ENCODE data around the gene DPYSL4. TPM values are rescaled to one million over a fixed set of nuclear protein-coding genes. Genes with fewer than 3 reads are reported as not detected.

DPYSL4 gene
- total RNA-seq, 1 experiment from 2014 or later: not detected

GRCh38 chr10:132204078-132204780 lies 17.5 kb downstream of the DPYSL4 start:
- Mint-ChIP-seq H3K27me3 (ENCODE audit: unreplicated experiment) (no peaks in the 10 kb centered on the region), H3K4me1 (ENCODE audit: low read depth, unreplicated experiment) (no peaks in the 10 kb centered on the region), H3K27ac (ENCODE audit: unreplicated experiment) (no peak overlapping the region), H3K9me3 (ENCODE audit: low read depth, unreplicated experiment) (no peaks in the 10 kb centered on the region), H3K4me3 (ENCODE audit: low read depth, unreplicated experiment) (no peak overlapping the region), H3K36me3 (ENCODE audit: insufficient read depth, unreplicated experiment) (no peaks in the 10 kb centered on the region)
- no TSS peak for BruUV-seq (replicated peaks)
- no peak for DNase-seq
- TF ChIP-seq, protein P1, sequence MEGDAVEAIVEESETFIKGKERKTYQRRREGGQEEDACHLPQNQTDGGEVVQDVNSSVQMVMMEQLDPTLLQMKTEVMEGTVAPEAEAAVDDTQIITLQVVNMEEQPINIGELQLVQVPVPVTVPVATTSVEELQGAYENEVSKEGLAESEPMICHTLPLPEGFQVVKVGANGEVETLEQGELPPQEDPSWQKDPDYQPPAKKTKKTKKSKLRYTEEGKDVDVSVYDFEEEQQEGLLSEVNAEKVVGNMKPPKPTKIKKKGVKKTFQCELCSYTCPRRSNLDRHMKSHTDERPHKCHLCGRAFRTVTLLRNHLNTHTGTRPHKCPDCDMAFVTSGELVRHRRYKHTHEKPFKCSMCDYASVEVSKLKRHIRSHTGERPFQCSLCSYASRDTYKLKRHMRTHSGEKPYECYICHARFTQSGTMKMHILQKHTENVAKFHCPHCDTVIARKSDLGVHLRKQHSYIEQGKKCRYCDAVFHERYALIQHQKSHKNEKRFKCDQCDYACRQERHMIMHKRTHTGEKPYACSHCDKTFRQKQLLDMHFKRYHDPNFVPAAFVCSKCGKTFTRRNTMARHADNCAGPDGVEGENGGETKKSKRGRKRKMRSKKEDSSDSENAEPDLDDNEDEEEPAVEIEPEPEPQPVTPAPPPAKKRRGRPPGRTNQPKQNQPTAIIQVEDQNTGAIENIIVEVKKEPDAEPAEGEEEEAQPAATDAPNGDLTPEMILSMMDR (IDR thresholded peaks at IDR 0.05; ENCODE audit: unreplicated experiment): no peak
- CTCF ChIA-PET: no interaction called here
- intact Hi-C loops (cut with micrococcal nuclease; ENCODE audit: unreplicated experiment): no loop called here

GRCh38 chr10:132204781-132205473 lies 18.2 kb downstream of the DPYSL4 start:
- Mint-ChIP-seq H3K36me3 (ENCODE audit: insufficient read depth, unreplicated experiment) (no peaks in the 10 kb centered on the region), H3K4me3 (ENCODE audit: low read depth, unreplicated experiment) (no peak overlapping the region), H3K4me1 (ENCODE audit: low read depth, unreplicated experiment) (no peaks in the 10 kb centered on the region), H3K27ac (ENCODE audit: unreplicated experiment) (no peak overlapping the region), H3K27me3 (ENCODE audit: unreplicated experiment) (no peaks in the 10 kb centered on the region), H3K9me3 (ENCODE audit: low read depth, unreplicated experiment) (no peaks in the 10 kb centered on the region)
- no TSS peak for BruUV-seq (replicated peaks)
- no peak for DNase-seq
- CTCF ChIA-PET: no interaction called here
- intact Hi-C loops (cut with micrococcal nuclease; ENCODE audit: unreplicated experiment): no loop called here
- TF ChIP-seq, protein P1 (IDR thresholded peaks at IDR 0.05; ENCODE audit: unreplicated experiment): no peak

- Mint-ChIP-seq H3K4me1 (ENCODE audit: low read depth, unreplicated experiment) (no peaks in the 10 kb centered on the region), H3K27ac (ENCODE audit: unreplicated experiment) (no peak overlapping the region), H3K4me3 (ENCODE audit: low read depth, unreplicated experiment) (no peak overlapping the region), H3K36me3 (ENCODE audit: insufficient read depth, unreplicated experiment) (no peaks in the 10 kb centered on the region), H3K27me3 (ENCODE audit: unreplicated experiment) (no peaks in the 10 kb centered on the region), H3K9me3 (ENCODE audit: low read depth, unreplicated experiment) (no peaks in the 10 kb centered on the region)
- no TSS peak for BruUV-seq (replicated peaks)
- CTCF ChIA-PET: interaction anchor here (0.7 kb wide), 1 partner anchor 12 kb away, joined by 3 read pairs; no protein-coding TSS in a partner anchor
- TF ChIP-seq, protein P1 (IDR thresholded peaks at IDR 0.05; ENCODE audit: unreplicated experiment): no peak
- intact Hi-C loops (cut with micrococcal nuclease; ENCODE audit: unreplicated experiment): no loop called here
- no peak for DNase-seq
Measured at GRCh38 chr10:132205650-132206376, 19.1 kb downstream of the DPYSL4 start.

DNA sequence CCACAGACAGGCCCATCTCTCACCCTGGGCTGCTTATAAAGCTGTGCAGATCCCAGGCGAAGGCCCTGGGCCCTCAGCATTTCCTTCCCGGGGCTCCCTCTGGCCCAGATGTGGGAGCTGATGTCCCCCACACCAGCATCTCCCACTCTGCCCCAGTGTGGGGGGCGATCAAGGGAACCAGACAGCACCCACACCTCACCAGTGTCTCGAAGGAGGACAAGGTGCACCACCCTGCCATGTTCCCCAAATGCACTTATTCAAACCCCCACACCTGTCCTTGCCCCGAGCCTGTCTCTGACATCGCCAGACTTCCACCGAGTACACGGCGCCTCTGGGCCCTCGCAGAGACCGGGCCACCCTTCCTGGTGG lies 19.6 kb downstream of the DPYSL4 start:
- H3K9me3 Mint-ChIP-seq (ENCODE audit: low read depth, unreplicated experiment): no peaks in the 10 kb centered on the region
- intact Hi-C loops (cut with micrococcal nuclease; ENCODE audit: unreplicated experiment): no loop called here
- no TSS peak for BruUV-seq (replicated peaks)
- H3K4me1 Mint-ChIP-seq (ENCODE audit: low read depth, unreplicated experiment): no peaks in the 10 kb centered on the region
- CTCF ChIA-PET: interaction anchor here (0.7 kb wide), 1 partner anchor 12 kb away, joined by 3 read pairs; no protein-coding TSS in a partner anchor
- no peak overlapping the region for H3K27ac Mint-ChIP-seq (ENCODE audit: unreplicated experiment)
- no peak overlapping the region for H3K4me3 Mint-ChIP-seq (ENCODE audit: low read depth, unreplicated experiment)
- TF ChIP-seq, protein P1 (IDR thresholded peaks at IDR 0.05; ENCODE audit: unreplicated experiment): no peak
- no peaks in the 10 kb centered on the region for H3K27me3 Mint-ChIP-seq (ENCODE audit: unreplicated experiment)
- H3K36me3 Mint-ChIP-seq (ENCODE audit: insufficient read depth, unreplicated experiment): no peaks in the 10 kb centered on the region
- no peak for DNase-seq
